Common myeloid progenitor, CD34-positive (primary cell): Measurements from ENCODE around the gene NUP210.
A peak's percentile ranks its signal among the peaks of the same experiment; 100 is the strongest.

Experiments
- CTCF ChIA-PET: fragments of 350-600 bp; sonication (Branson Sonifier 250); formaldehyde crosslinking; loops from one replicate; lab custom pipeline; 2021; ENCODE audit warnings: antibody characterized with exemption; lab: Charles Lee
- POLR2A ChIA-PET: fragments of 350-600 bp; sonication (Branson Sonifier 250); formaldehyde crosslinking; loops from one replicate; lab custom pipeline; 2021; ENCODE audit warnings: antibody characterized with exemption; lab: Charles Lee
- DNase-seq, 3 donors: peaks; one replicate each; pipeline versions ENCODE4 v3.0.0 to v3.0.0-alpha.2; 2013
- H3K27ac ChIP-seq, 2 experiments: 1 replicate in 1 of 2; 2 replicates in 1 of 2; pipeline ENCODE4 v1.7.0; 2013; ENCODE audit warnings: inconsistent platforms in 2 of 2, low read length in 2 of 2, mild to moderate bottlenecking in 2 of 2, low read depth in 1 of 2, moderate library complexity in 1 of 2; ENCODE audit not compliant: severe bottlenecking in 2 of 2, insufficient read depth in 1 of 2, poor library complexity in 1 of 2
- H3K27me3 ChIP-seq, 5 experiments: replicated peaks in 2 of 5; 1 replicate in 3 of 5; 2 replicates in 2 of 5; pipeline versions ENCODE4 v1.6.1 to v1.7.0; 2013; ENCODE audit warnings: low read length in 4 of 5, mild to moderate bottlenecking in 2 of 5, moderate library complexity in 2 of 5, inconsistent platforms in 1 of 5; ENCODE audit not compliant: insufficient read depth in 5 of 5, control insufficient read depth in 4 of 5
- H3K36me3 ChIP-seq, 4 experiments: 1 replicate in 2 of 4; 2 replicates in 2 of 4; pipeline versions ENCODE4 v1.6.1 to v1.7.0; 2013; ENCODE audit warnings: low read length in 3 of 4, control low read depth in 1 of 4, mild to moderate bottlenecking in 1 of 4; ENCODE audit not compliant: control insufficient read depth in 4 of 4, insufficient read depth in 4 of 4
- H3K4me1 ChIP-seq, 4 experiments: 1 replicate in 3 of 4; 2 replicates in 1 of 4; pipeline versions ENCODE4 v1.6.1 to v1.7.1; 2013; ENCODE audit warnings: low read length in 3 of 4, mild to moderate bottlenecking in 3 of 4, control low read depth in 1 of 4, inconsistent platforms in 1 of 4, moderate library complexity in 1 of 4; ENCODE audit not compliant: control insufficient read depth in 4 of 4, insufficient read depth in 4 of 4; ENCODE audit errors: control extremely low read depth in 1 of 4
- H3K4me3 ChIP-seq, 7 experiments: 1 replicate in 4 of 7; 2 replicates in 3 of 7; pipeline versions ENCODE4 v1.5.1 to v1.7.0; 2013; ENCODE audit warnings: mild to moderate bottlenecking in 7 of 7, low read length in 6 of 7, moderate library complexity in 6 of 7, inconsistent platforms in 2 of 7, low read depth in 2 of 7, control low read depth in 1 of 7; ENCODE audit not compliant: insufficient read depth in 4 of 7, control insufficient read depth in 1 of 7; ENCODE audit errors: extremely low read depth in 1 of 7
- H3K9me3 ChIP-seq, 5 experiments: 1 replicate in 4 of 5; 2 replicates in 1 of 5; pipeline versions ENCODE4 v1.6.1 to v1.7.1; 2013; ENCODE audit warnings: low read length in 4 of 5, mild to moderate bottlenecking in 2 of 5, inconsistent platforms in 1 of 5, low read depth in 1 of 5, moderate library complexity in 1 of 5; ENCODE audit not compliant: control insufficient read depth in 4 of 5, insufficient read depth in 2 of 5; ENCODE audit errors: control extremely low read depth in 1 of 5
- WGBS: methylation state at CpG from one replicate; pipeline ENCODE4 v1.1.5; 2013; ENCODE audit not compliant: insufficient coverage; 5-methylcytosine and 5-hydroxymethylcytosine counted together

The NUP210 gene

GRCh38 chr3:13424141-13424844 is 4.2 kb upstream of the NUP210 start:
- WGBS = 100% methylated on average over 1 of the region's 3 CpGs
- POLR2A ChIA-PET = no interaction called here

GRCh38 chr3:13420831-13421765 is 976 bp upstream of the NUP210 start:
- peak; percentile 43 to 82 (median 69) for DNase-seq
- H3K27ac ChIP-seq = peak overlapping the region in 1 of 2 experiments; percentile 64
- H3K9me3 ChIP-seq = no peaks in the 10 kb centered on the region
- peak overlapping the region in 5 of 7 experiments; percentile 54 to 83 (median 78) for H3K4me3 ChIP-seq
- peaks cover 0 to 11% (median 0%) of the 10 kb centered on the region in 4 experiments for H3K36me3 ChIP-seq
- 41% methylated on average over 15 of the region's 27 CpGs for WGBS
- ChIA-PET POLR2A (no interaction called here), CTCF (interaction anchor here (0.8 to 5.3 kb wide), 5 partner anchors 20 to 67 kb away, joined by 3 to 45 read pairs (median 3); no protein-coding TSS in a partner anchor)
- H3K27me3 ChIP-seq = no peaks in the 10 kb centered on the region
- H3K4me1 ChIP-seq = peaks cover 16 to 56% (median 46%) of the 10 kb centered on the region in 4 experiments

More at GRCh38 chr3:13424141-13424844, 4.2 kb upstream of the NUP210 start:
- no peak overlapping the region for H3K4me3 ChIP-seq
- H3K4me1 ChIP-seq = peaks cover 0 to 24% (median 18%) of the 10 kb centered on the region in 4 experiments
- H3K27ac ChIP-seq = no peak overlapping the region
- peak in 2 of 3 donors; percentile 24 to 47 for DNase-seq
- no peaks in the 10 kb centered on the region for H3K9me3 ChIP-seq
- no peaks in the 10 kb centered on the region for H3K27me3 ChIP-seq
- no peaks in the 10 kb centered on the region for H3K36me3 ChIP-seq
- CTCF ChIA-PET = no interaction called here

- H3K9me3 ChIP-seq = no peaks in the 10 kb centered on the region
- H3K36me3 ChIP-seq = peaks cover 0 to 21% (median 0%) of the 10 kb centered on the region in 4 experiments
- POLR2A ChIA-PET = interaction anchor here (2.0 kb wide), 1 partner anchor 32 kb away, joined by 4 read pairs; no protein-coding TSS in a partner anchor
- CTCF ChIA-PET = interaction anchor here (0.9 to 5.3 kb wide), 6 partner anchors 21 to 76 kb away, joined by 3 to 45 read pairs (median 4); no protein-coding TSS in a partner anchor
- H3K27me3 ChIP-seq = no peaks in the 10 kb centered on the region
- peaks cover 19 to 70% (median 62%) of the 10 kb centered on the region in 4 experiments for H3K4me1 ChIP-seq
- DNase-seq = peak; percentile 67 to 76 (median 69)
- H3K4me3 ChIP-seq = peak overlapping the region; percentile 23 to 83 (median 71)
- H3K27ac ChIP-seq = peak overlapping the region; percentile 25 to 85
- WGBS = 1% methylated on average over 44 of the region's 64 CpGs
Observed at GRCh38 chr3:13419505-13420044, 547 bp downstream of the NUP210 start.

- Histone ChIP-seq H3K4me1 (peaks cover 23 to 84% (median 79%) of the 10 kb centered on the region in 4 experiments), H3K36me3 (peaks cover 0 to 21% (median 0%) of the 10 kb centered on the region in 4 experiments), H3K9me3 (no peaks in the 10 kb centered on the region), H3K27me3 (no peaks in the 10 kb centered on the region), H3K27ac (peak overlapping the region in 1 of 2 experiments; percentile 11), H3K4me3 (peak overlapping the region in 1 of 7 experiments; percentile 8)
- ChIA-PET CTCF (interaction anchor here (1.0 to 5.3 kb wide), 7 partner anchors 12 to 145 kb away, joined by 3 to 45 read pairs (median 7); no protein-coding TSS in a partner anchor), POLR2A (no interaction called here)
- no peak for DNase-seq
- WGBS = 82% methylated on average over 4 of the region's 6 CpGs
Observed at GRCh38 chr3:13417166-13417947, 2.8 kb downstream of the NUP210 start.

GRCh38 chr3:13415997-13416793 is 3.9 kb downstream of the NUP210 start:
- H3K4me1 ChIP-seq = peaks cover 23 to 86% (median 82%) of the 10 kb centered on the region in 4 experiments
- ChIA-PET POLR2A (interaction anchor here (1.0 kb wide), 1 partner anchor 9 kb away, joined by 3 read pairs; no protein-coding TSS in a partner anchor), CTCF (interaction anchor here (0.9 to 5.3 kb wide), 8 partner anchors 9 to 215 kb away, joined by 3 to 45 read pairs (median 4); no protein-coding TSS in a partner anchor)
- no peaks in the 10 kb centered on the region for H3K27me3 ChIP-seq
- no peaks in the 10 kb centered on the region for H3K9me3 ChIP-seq
- no peak overlapping the region for H3K4me3 ChIP-seq
- H3K27ac ChIP-seq = peak overlapping the region in 1 of 2 experiments; percentile 23
- H3K36me3 ChIP-seq = peaks cover 0 to 21% (median 0%) of the 10 kb centered on the region in 4 experiments
- DNase-seq = peak in 1 of 3 donors; percentile 13
- 62% methylated on average over 8 of the region's 9 CpGs for WGBS
